ENCODE data around the gene HBE1. TPM values are rescaled to one million over a fixed set of nuclear protein-coding genes. Genes with fewer than 3 reads are reported as not detected.

Gene HBE1
- total and polyA plus RNA-seq, 2 of the 4 experiments (the other 2 are of a cell fraction) = 3.2 to 12.7 TPM

DNA sequence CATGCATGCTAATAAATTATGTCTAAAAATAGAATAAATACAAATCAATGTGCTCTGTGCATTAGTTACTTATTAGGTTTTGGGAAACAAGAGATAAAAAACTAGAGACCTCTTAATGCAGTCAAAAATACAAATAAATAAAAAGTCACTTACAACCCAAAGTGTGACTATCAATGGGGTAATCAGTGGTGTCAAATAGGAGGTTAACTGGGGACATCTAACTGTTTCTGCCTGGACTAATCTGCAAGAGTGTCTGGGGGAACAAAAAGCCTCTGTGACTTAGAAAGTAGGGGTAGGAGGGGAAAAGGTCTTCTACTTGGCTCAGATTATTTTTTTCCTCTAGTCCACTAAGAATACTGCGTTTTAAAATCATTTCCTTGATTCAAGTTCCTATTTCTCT lies 42.1 kb downstream of the HBE1 start:
- no peak overlapping the region for H3K23ac ChIP-seq (ENCODE audit: low read depth, low read length)
- no peak overlapping the region for H3K14ac ChIP-seq (replicated peaks; ENCODE audit: low read depth, low read length)

More for the DNA sequence above, 42.1 kb downstream of the HBE1 start:
- no peak overlapping the region for H3K4me2 ChIP-seq (ENCODE audit: low read depth, low read length)
- H4K20me1 ChIP-seq (ENCODE audit: insufficient read depth, low read length) = no peaks in the 10 kb centered on the region
- H2BK5ac ChIP-seq (ENCODE audit: low read depth, low read length, poor library complexity, severe bottlenecking) = no peak overlapping the region
- ChIA-PET POLR2A (ENCODE audit: unreplicated experiment) (no interaction called here), CTCF (no interaction called here)
- in situ Hi-C loops (cut with MboI; ENCODE audit: low sequenced_read_pairs) = no loop called here
- no peaks in the 10 kb centered on the region for H3K27me3 ChIP-seq (ENCODE audit: control insufficient read depth, insufficient read depth, low read length)
- DNase-seq (no peak), ATAC-seq (ENCODE audit: low read depth) (no peak)
- no peak overlapping the region for H2BK15ac ChIP-seq (ENCODE audit: low read depth, low read length)
- no peak overlapping the region for H3K4ac ChIP-seq (ENCODE audit: low read depth, low read length)
- no peak overlapping the region for H4K5ac ChIP-seq (ENCODE audit: low read depth, low read length)
- TF ChIP-seq MXI1 (IDR thresholded peaks at IDR 0.05; ENCODE audit: borderline replicate concordance, low read depth, low read length) = no peak
- H3K9me3 ChIP-seq (ENCODE audit: control insufficient read depth, insufficient read depth, low read length) = no peaks in the 10 kb centered on the region
- no peak overlapping the region for H3K9ac ChIP-seq (ENCODE audit: low read depth, low read length)
- BruUV-seq (replicated peaks) = no TSS peak
- H3K18ac ChIP-seq (ENCODE audit: low read depth, low read length) = no peak overlapping the region; the same call in 1 of the 2 replicates
- intact Hi-C loops (cut with micrococcal nuclease) = no loop called here
- whole genome bisulfite sequencing, 2 experiments (ENCODE audit: extremely low coverage in 2 of 2, insufficient read length in 1 of 2) = no CpG with 5 or more reads among the region's 1 CpG
- no peak overlapping the region for H2AK5ac ChIP-seq (ENCODE audit: low read depth, low read length)
- no peak overlapping the region for H3K27ac ChIP-seq (ENCODE audit: insufficient read depth, low read length)
- no peak overlapping the region for H2AFZ ChIP-seq (replicated peaks; ENCODE audit: low read length, poor library complexity)
- H3K4me3 ChIP-seq (ENCODE audit: insufficient read depth, low read depth, low read length) = no peak overlapping the region
- no peaks in the 10 kb centered on the region for H3K79me1 ChIP-seq (ENCODE audit: low read depth in 1 of 2, low read length in 2 of 2)
- no peak overlapping the region for H2BK20ac ChIP-seq (ENCODE audit: low read depth, low read length)
- H3K56ac ChIP-seq (ENCODE audit: extremely low read depth, insufficient read depth, low read length) = no peak overlapping the region
- H3K9me1 ChIP-seq (ENCODE audit: insufficient read depth, low read length) = no peaks in the 10 kb centered on the region
- H3K36me3 ChIP-seq (ENCODE audit: control insufficient read depth, insufficient read depth, low read length) = no peaks in the 10 kb centered on the region
- H4K91ac ChIP-seq (ENCODE audit: insufficient read depth, low read depth, low read length) = no peak overlapping the region
- no peak overlapping the region for H2AK9ac ChIP-seq (replicated peaks; ENCODE audit: low read depth, low read length, poor library complexity)
- no peak overlapping the region for H2BK120ac ChIP-seq (ENCODE audit: low read depth, low read length)
- dilution Hi-C loops (cut with HindIII; ENCODE audit: low sequenced_read_pairs, unreplicated experiment) = no loop called here
- H3K4me1 ChIP-seq (ENCODE audit: control insufficient read depth, insufficient read depth, low read length) = no peaks in the 10 kb centered on the region
- H4K8ac ChIP-seq (ENCODE audit: low read depth in 2 of 2, low read length in 2 of 2) = no peak overlapping the region
